ENCODE measurements around the gene CSTF3. TPM values are rescaled to one million over a fixed set of nuclear protein-coding genes. Genes with fewer than 3 reads are reported as not detected.
"Not testable (repeated sequence)": the region's sequence is repeated elsewhere in the genome, so short reads cannot be mapped to it uniquely, and the experiment has no call there.

CSTF3 gene
- total and polyA plus RNA-seq, 10 of the 15 experiments (the other 5 are each of a cell fraction or from before 2014, with no cell fraction given): 25.4 to 63.5 (median 49.5) TPM

- Histone ChIP-seq H3K4me2 (ENCODE audit: control insufficient read depth, insufficient read depth) (no peak overlapping the region), H4K20me1 (ENCODE audit: control insufficient read depth, insufficient read depth) (no peaks in the 10 kb centered on the region), H3K79me2 (ENCODE audit: control insufficient read depth, insufficient read depth, low read length) (no peaks in the 10 kb centered on the region), H3K9ac (ENCODE audit: control insufficient read depth, insufficient read depth, low read length) (no peak overlapping the region), H3K4me1 (ENCODE audit: control insufficient read depth, insufficient read depth, low read length) (peaks cover 5% of the 10 kb centered on the region; the same call in 1 of the 2 replicates), H3K4me3 (no peak overlapping the region), H2AFZ (ENCODE audit: control insufficient read depth, low read depth, low read length) (no peak overlapping the region), H3K27me3 (replicated peaks in 1 of 2; ENCODE audit: control insufficient read depth in 2 of 2, insufficient read depth in 2 of 2, low read length in 1 of 2) (no peaks in the 10 kb centered on the region), H3K36me3 (ENCODE audit: control insufficient read depth in 2 of 2, insufficient read depth in 2 of 2, low read length in 1 of 2) (peaks cover 0 to 4% of the 10 kb centered on the region in 2 experiments; a peak in 1 of 4 replicates), H3K27ac (ENCODE audit: control insufficient read depth, insufficient read depth) (no peak overlapping the region), H3K9me3 (replicated peaks; ENCODE audit: control insufficient read depth, insufficient read depth, low read length) (no peaks in the 10 kb centered on the region)
- DNase-seq (ENCODE audit: low read depth, low spot score): no peak
- TF ChIP-seq NFYB (IDR thresholded peaks at IDR 0.05; ENCODE audit: insufficient read depth, low read depth, low read length) (no peak), CTCF (IDR thresholded peaks at IDR 0.05 in 2 of 3, conservative IDR thresholded peaks at IDR 0.05 in 1 of 3; ENCODE audit: control insufficient read depth in 2 of 3, extremely low read depth in 1 of 3, insufficient read depth in 1 of 3, low read depth in 3 of 3, low read length in 3 of 3) (no peak)
- FAIRE-seq: no peak
- ATAC-seq: no peak
- in situ Hi-C loops (cut with MboI) (no loop called here), intact Hi-C loops (cut with micrococcal nuclease; ENCODE audit: unreplicated experiment) (no loop called here)
- WGBS (ENCODE audit: insufficient coverage, insufficient replicate concordance, low lambda C conversion rate, missing lambda C conversion rate): 100% methylated on average over 2 of the region's 2 CpGs
- TSS peak; percentile 5 for BruUV-seq (replicated peaks)
- ChIA-PET CTCF (interaction anchor here (0.7 to 1.1 kb wide), 5 partner anchors 15 to 303 kb away, joined by 3 to 4 read pairs (median 3); no protein-coding TSS in a partner anchor), RAD21 (ENCODE audit: unreplicated experiment) (interaction anchor here (1.0 kb wide), 1 partner anchor 31 kb away, joined by 3 read pairs; no protein-coding TSS in a partner anchor), SMC1A (ENCODE audit: uncharacterized antibody, unreplicated experiment) (interaction anchor here (0.7 to 1.2 kb wide), 3 partner anchors 13 to 1010 kb away, joined by 3 read pairs; no protein-coding TSS in a partner anchor), POLR2A (no interaction called here)
Observed at GRCh38 chr11:33125025-33125424, 36.3 kb downstream of the CSTF3 start.

- RAD21 ChIA-PET (ENCODE audit: unreplicated experiment); H3K27me3 ChIP-seq (replicated peaks in 1 of 2; ENCODE audit: control insufficient read depth in 2 of 2, insufficient read depth in 2 of 2, low read length in 1 of 2); DNase-seq (ENCODE audit: low read depth, low spot score); H2AFZ ChIP-seq (ENCODE audit: control insufficient read depth, low read depth, low read length); intact Hi-C loops (cut with micrococcal nuclease; ENCODE audit: unreplicated experiment); BruUV-seq (replicated peaks); H3K27ac ChIP-seq (ENCODE audit: control insufficient read depth, insufficient read depth); H3K36me3 ChIP-seq (ENCODE audit: control insufficient read depth in 2 of 2, insufficient read depth in 2 of 2, low read length in 1 of 2); FAIRE-seq; H3K79me2 ChIP-seq (ENCODE audit: control insufficient read depth, insufficient read depth, low read length); POLR2A ChIA-PET; H4K20me1 ChIP-seq (ENCODE audit: control insufficient read depth, insufficient read depth); H3K4me1 ChIP-seq (ENCODE audit: control insufficient read depth, insufficient read depth, low read length); H3K9ac ChIP-seq (ENCODE audit: control insufficient read depth, insufficient read depth, low read length); H3K9me3 ChIP-seq (replicated peaks; ENCODE audit: control insufficient read depth, insufficient read depth, low read length); H3K4me3 ChIP-seq; in situ Hi-C loops (cut with MboI); H3K4me2 ChIP-seq (ENCODE audit: control insufficient read depth, insufficient read depth); ATAC-seq: not testable (repeated sequence)
- WGBS (ENCODE audit: insufficient coverage, insufficient replicate concordance, low lambda C conversion rate, missing lambda C conversion rate): no CpG with 5 or more reads among the region's 1 CpG
- ChIA-PET SMC1A (ENCODE audit: uncharacterized antibody, unreplicated experiment) (interaction anchor here (0.7 kb wide), 1 partner anchor 168 kb away, joined by 3 read pairs; no protein-coding TSS in a partner anchor), CTCF (interaction anchor here (1.0 to 1.3 kb wide), 2 partner anchors 13 to 57 kb away, joined by 4 to 7 read pairs; no protein-coding TSS in a partner anchor)
Observed at GRCh38 chr11:33122696-33123095, 38.6 kb downstream of the CSTF3 start.

All from GM12878 (cell line).